IPS-18a (cell line): ENCODE measurements around the gene TRHDE.
"Not testable (repeated sequence)": the region's sequence is repeated elsewhere in the genome, so short reads cannot be mapped to it uniquely, and the experiment has no call there.

Experiments used
- H3K27ac ChIP-seq: one replicate; pipeline ENCODE4 v1.5.1; 2013; ENCODE audit warnings: low read length
- H3K27me3 ChIP-seq: one replicate; pipeline ENCODE4 v1.6.1; 2013; ENCODE audit warnings: mild to moderate bottlenecking, low read length; ENCODE audit not compliant: control insufficient read depth, insufficient read depth
- H3K36me3 ChIP-seq: one replicate; pipeline ENCODE4 v1.6.1; 2013; ENCODE audit warnings: low read depth, low read length; ENCODE audit not compliant: control insufficient read depth
- H3K4me1 ChIP-seq: one replicate; pipeline ENCODE4 v1.6.1; 2013; ENCODE audit warnings: low read depth, low read length; ENCODE audit not compliant: control insufficient read depth
- H3K4me3 ChIP-seq: one replicate; pipeline ENCODE4 v1.5.1; 2013; ENCODE audit warnings: low read length
- H3K9ac ChIP-seq: one replicate; pipeline ENCODE4 v1.6.1; 2013; ENCODE audit warnings: mild to moderate bottlenecking, low read length, moderate library complexity
- H3K9me3 ChIP-seq: one replicate; pipeline ENCODE4 v1.6.1; 2013; ENCODE audit warnings: low read depth, low read length; ENCODE audit not compliant: control insufficient read depth

TRHDE gene

GRCh38 chr12:72699362-72699761, 427.2 kb downstream of the TRHDE start:
- Histone ChIP-seq H3K27ac (no peak overlapping the region), H3K9me3 (no peaks in the 10 kb centered on the region), H3K27me3 (no peaks in the 10 kb centered on the region), H3K36me3 (no peaks in the 10 kb centered on the region), H3K9ac (no peak overlapping the region), H3K4me3 (no peak overlapping the region), H3K4me1 (no peaks in the 10 kb centered on the region)

DNA sequence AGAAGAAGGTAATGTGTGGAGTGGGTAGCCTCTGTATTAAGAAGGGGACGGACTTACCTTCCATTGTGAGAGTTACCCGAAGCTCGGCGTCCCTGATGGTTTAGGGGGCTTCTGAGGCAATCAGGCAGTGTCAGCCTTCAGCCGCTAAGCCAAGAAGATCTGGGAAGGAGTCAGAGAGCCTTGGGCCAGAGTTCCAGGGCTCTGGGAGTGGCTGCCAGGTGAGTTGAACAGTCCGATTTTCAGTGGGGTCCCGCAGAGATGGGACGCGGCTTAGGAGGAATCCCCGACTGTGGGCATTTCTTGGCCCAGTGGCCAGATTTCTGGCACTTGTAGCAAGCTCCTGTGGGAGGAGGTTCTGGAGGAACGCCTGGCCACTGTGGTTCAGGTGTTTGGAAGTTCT, 439.9 kb downstream of the TRHDE start:
- H3K27me3 ChIP-seq, H3K9me3 ChIP-seq, H3K27ac ChIP-seq, H3K9ac ChIP-seq, H3K4me1 ChIP-seq, H3K36me3 ChIP-seq, H3K4me3 ChIP-seq: not testable (repeated sequence)

- Histone ChIP-seq H3K27me3 (no peaks in the 10 kb centered on the region), H3K4me1 (peaks cover 10% of the 10 kb centered on the region), H3K36me3 (no peaks in the 10 kb centered on the region), H3K4me3 (no peak overlapping the region), H3K27ac (no peak overlapping the region), H3K9me3 (no peaks in the 10 kb centered on the region), H3K9ac (no peak overlapping the region)
These were observed 444.1 kb downstream of the TRHDE start for GRCh38 chr12:72716221-72716620.

DNA sequence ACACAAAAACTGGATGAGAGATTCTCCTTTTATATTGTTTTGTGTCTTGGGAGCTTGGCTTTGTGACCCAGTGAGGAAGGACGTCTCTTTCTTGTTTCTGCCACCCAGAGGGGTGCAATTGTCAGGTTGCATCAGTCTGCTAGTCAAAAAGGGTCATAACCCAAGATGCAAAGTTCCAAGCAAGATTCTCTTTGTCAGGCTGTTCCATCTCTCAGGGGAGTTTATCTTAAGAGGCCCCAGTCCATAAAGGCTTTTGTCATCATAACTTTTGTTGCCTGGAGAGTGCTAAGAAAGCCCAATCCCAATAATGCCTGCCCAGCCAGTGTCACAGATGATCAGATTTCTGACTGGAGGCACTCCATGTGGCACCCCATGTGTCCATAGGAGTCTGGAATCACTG, 444.9 kb downstream of the TRHDE start:
- no peak overlapping the region for H3K9ac ChIP-seq
- no peaks in the 10 kb centered on the region for H3K36me3 ChIP-seq
- peaks cover 10% of the 10 kb centered on the region for H3K4me1 ChIP-seq
- H3K4me3 ChIP-seq = no peak overlapping the region
- no peaks in the 10 kb centered on the region for H3K9me3 ChIP-seq
- H3K27ac ChIP-seq = no peak overlapping the region
- H3K27me3 ChIP-seq = no peaks in the 10 kb centered on the region
